H1 (cell line): Measurements from ENCODE around the gene METTL8.

Source experiments
- EZH2 ChIP-seq: fragments of 200-600 bp; sonication (generic); IDR thresholded peaks from 2 replicates; pipeline ENCODE4 v1.7.1; 2012; ENCODE audit warnings: low read depth, mild to moderate bottlenecking, moderate library complexity, low read length, inconsistent platforms; ENCODE audit not compliant: severe bottlenecking
- RAD21 ChIP-seq, 2 experiments: IDR thresholded peaks in 1 of 2; conservative IDR thresholded peaks in 1 of 2; 2 replicates each; pipeline ENCODE4 v1.6.1; 2011; ENCODE audit warnings: low read depth in 2 of 2, low read length in 2 of 2, improper control_type of control experiment in 1 of 2, inconsistent platforms in 1 of 2, mild to moderate bottlenecking in 1 of 2, moderate library complexity in 1 of 2
- TEAD4 ChIP-seq: IDR thresholded peaks from 2 replicates; pipeline ENCODE4 v1.6.1; 2012; ENCODE audit warnings: low read depth, low read length, inconsistent platforms, mixed read lengths
- TF ChIP-seq, protein P1 (sequence below): fragments of 300-600 bp; sonication (generic); IDR thresholded peaks from 2 replicates; pipeline ENCODE4 v1.7.1; 2012; ENCODE audit warnings: low read length, moderate library complexity, mild to moderate bottlenecking, inconsistent platforms; ENCODE audit not compliant: insufficient replicate concordance
- TF ChIP-seq, protein P2 (sequence below), 3 experiments: IDR thresholded peaks; 1 replicate in 2 of 3; 2 replicates in 1 of 3; pipeline versions ENCODE4 v1.5.1 to v1.6.1; 2011; ENCODE audit warnings: low read length in 3 of 3, mild to moderate bottlenecking in 3 of 3, inconsistent platforms in 2 of 3, low read depth in 1 of 3, moderate library complexity in 1 of 3; ENCODE audit not compliant: insufficient read depth in 1 of 3; ENCODE audit errors: control extremely low read depth in 1 of 3

DNA sequence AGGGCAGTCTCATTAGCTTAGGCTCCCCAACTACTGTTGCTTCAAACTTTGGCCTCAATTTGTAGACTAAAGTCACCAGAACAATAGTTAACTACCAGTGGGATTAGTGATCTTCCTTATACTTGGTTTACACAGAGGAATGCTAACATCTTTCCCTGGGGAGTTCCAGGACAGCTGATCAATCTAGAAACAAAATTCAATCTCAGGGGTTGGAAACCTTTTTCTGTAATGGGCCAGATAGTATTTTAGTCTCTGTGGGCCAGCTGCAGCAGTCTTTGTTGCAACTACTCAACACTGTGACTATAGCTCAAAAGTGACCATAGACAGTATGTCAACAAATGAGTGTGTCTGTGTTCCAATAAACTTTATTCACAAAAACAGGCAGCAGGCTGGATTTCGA lies 85.7 kb downstream of the METTL8 start:
- TF ChIP-seq, protein P1, sequence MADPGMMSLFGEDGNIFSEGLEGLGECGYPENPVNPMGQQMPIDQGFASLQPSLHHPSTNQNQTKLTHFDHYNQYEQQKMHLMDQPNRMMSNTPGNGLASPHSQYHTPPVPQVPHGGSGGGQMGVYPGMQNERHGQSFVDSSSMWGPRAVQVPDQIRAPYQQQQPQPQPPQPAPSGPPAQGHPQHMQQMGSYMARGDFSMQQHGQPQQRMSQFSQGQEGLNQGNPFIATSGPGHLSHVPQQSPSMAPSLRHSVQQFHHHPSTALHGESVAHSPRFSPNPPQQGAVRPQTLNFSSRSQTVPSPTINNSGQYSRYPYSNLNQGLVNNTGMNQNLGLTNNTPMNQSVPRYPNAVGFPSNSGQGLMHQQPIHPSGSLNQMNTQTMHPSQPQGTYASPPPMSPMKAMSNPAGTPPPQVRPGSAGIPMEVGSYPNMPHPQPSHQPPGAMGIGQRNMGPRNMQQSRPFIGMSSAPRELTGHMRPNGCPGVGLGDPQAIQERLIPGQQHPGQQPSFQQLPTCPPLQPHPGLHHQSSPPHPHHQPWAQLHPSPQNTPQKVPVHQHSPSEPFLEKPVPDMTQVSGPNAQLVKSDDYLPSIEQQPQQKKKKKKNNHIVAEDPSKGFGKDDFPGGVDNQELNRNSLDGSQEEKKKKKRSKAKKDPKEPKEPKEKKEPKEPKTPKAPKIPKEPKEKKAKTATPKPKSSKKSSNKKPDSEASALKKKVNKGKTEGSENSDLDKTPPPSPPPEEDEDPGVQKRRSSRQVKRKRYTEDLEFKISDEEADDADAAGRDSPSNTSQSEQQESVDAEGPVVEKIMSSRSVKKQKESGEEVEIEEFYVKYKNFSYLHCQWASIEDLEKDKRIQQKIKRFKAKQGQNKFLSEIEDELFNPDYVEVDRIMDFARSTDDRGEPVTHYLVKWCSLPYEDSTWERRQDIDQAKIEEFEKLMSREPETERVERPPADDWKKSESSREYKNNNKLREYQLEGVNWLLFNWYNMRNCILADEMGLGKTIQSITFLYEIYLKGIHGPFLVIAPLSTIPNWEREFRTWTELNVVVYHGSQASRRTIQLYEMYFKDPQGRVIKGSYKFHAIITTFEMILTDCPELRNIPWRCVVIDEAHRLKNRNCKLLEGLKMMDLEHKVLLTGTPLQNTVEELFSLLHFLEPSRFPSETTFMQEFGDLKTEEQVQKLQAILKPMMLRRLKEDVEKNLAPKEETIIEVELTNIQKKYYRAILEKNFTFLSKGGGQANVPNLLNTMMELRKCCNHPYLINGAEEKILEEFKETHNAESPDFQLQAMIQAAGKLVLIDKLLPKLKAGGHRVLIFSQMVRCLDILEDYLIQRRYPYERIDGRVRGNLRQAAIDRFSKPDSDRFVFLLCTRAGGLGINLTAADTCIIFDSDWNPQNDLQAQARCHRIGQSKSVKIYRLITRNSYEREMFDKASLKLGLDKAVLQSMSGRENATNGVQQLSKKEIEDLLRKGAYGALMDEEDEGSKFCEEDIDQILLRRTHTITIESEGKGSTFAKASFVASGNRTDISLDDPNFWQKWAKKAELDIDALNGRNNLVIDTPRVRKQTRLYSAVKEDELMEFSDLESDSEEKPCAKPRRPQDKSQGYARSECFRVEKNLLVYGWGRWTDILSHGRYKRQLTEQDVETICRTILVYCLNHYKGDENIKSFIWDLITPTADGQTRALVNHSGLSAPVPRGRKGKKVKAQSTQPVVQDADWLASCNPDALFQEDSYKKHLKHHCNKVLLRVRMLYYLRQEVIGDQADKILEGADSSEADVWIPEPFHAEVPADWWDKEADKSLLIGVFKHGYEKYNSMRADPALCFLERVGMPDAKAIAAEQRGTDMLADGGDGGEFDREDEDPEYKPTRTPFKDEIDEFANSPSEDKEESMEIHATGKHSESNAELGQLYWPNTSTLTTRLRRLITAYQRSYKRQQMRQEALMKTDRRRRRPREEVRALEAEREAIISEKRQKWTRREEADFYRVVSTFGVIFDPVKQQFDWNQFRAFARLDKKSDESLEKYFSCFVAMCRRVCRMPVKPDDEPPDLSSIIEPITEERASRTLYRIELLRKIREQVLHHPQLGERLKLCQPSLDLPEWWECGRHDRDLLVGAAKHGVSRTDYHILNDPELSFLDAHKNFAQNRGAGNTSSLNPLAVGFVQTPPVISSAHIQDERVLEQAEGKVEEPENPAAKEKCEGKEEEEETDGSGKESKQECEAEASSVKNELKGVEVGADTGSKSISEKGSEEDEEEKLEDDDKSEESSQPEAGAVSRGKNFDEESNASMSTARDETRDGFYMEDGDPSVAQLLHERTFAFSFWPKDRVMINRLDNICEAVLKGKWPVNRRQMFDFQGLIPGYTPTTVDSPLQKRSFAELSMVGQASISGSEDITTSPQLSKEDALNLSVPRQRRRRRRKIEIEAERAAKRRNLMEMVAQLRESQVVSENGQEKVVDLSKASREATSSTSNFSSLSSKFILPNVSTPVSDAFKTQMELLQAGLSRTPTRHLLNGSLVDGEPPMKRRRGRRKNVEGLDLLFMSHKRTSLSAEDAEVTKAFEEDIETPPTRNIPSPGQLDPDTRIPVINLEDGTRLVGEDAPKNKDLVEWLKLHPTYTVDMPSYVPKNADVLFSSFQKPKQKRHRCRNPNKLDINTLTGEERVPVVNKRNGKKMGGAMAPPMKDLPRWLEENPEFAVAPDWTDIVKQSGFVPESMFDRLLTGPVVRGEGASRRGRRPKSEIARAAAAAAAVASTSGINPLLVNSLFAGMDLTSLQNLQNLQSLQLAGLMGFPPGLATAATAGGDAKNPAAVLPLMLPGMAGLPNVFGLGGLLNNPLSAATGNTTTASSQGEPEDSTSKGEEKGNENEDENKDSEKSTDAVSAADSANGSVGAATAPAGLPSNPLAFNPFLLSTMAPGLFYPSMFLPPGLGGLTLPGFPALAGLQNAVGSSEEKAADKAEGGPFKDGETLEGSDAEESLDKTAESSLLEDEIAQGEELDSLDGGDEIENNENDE: no peak
- TF ChIP-seq, protein P2, sequence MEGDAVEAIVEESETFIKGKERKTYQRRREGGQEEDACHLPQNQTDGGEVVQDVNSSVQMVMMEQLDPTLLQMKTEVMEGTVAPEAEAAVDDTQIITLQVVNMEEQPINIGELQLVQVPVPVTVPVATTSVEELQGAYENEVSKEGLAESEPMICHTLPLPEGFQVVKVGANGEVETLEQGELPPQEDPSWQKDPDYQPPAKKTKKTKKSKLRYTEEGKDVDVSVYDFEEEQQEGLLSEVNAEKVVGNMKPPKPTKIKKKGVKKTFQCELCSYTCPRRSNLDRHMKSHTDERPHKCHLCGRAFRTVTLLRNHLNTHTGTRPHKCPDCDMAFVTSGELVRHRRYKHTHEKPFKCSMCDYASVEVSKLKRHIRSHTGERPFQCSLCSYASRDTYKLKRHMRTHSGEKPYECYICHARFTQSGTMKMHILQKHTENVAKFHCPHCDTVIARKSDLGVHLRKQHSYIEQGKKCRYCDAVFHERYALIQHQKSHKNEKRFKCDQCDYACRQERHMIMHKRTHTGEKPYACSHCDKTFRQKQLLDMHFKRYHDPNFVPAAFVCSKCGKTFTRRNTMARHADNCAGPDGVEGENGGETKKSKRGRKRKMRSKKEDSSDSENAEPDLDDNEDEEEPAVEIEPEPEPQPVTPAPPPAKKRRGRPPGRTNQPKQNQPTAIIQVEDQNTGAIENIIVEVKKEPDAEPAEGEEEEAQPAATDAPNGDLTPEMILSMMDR (IDR thresholded peaks at IDR 0.05; ENCODE audit: control extremely low read depth in 1 of 3, insufficient read depth in 1 of 3, low read depth in 1 of 3, low read length in 3 of 3): no peak
- TF ChIP-seq TEAD4 (no peak), EZH2 (no peak), RAD21 (IDR thresholded peaks at IDR 0.05 in 1 of 2, conservative IDR thresholded peaks at IDR 0.05 in 1 of 2; ENCODE audit: low read depth in 2 of 2, low read length in 2 of 2) (no peak)
